Epithelial cell of proximal tubule (primary cell): ENCODE results near the gene SYNGR3. TPM values are rescaled to one million over a fixed set of nuclear protein-coding genes. Genes with fewer than 3 reads are reported as not detected.

Experiments
- DNase-seq: peaks from one replicate; pipeline ENCODE4 v3.0.0-alpha.2; 2011; ENCODE audit warnings: low read depth
- H3K4me3 ChIP-seq: 2 replicates; pipeline ENCODE4 v1.5.1; 2011; ENCODE audit warnings: low read depth, mild to moderate bottlenecking, low read length
- total RNA-seq: library from RNA; depleted of rRNA; stranded (reverse); fragments of >200 nt; gene quantifications from 2 replicates; pipeline ENCODE4 v1.2.3, GENCODE V29; 2015
- TF ChIP-seq, protein P1 (sequence below): conservative IDR thresholded peaks from 2 replicates; pipeline ENCODE4 v1.5.1; 2012; ENCODE audit warnings: low read depth, mild to moderate bottlenecking, low read length

The SYNGR3 gene
- total RNA-seq, 1 donor from 2014 or later: 22.0 TPM

DNA sequence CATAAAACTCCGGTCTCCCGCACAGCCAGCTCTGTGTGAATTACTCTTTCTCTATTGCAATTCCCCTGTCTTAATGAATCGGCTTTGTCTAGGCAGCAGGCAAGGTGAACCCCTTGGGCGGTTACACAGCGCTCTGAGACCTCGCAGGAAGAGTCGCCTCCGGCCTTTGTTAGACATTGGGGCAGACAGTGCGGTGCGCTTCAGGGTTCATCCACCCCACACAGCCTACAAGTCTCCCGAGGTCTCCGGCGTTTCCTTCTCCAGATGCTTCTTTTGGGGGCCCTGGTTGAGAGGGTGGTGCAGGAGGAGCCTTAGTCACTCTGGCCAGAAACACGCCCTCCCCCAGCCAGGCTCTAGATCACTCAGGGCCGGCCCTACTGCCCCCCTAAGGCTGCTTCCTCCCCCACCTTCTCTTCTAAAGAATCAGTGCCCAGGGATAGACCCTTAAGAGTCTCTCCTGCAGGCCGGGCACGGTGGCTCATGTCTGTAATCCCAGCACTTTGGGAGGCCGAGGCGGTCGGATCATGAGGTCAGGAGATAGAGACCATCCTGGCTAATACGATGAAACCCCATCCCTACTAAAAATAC is 45.1 kb upstream of the SYNGR3 start:
- no peak overlapping the region for H3K4me3 ChIP-seq
- TF ChIP-seq, protein P1, sequence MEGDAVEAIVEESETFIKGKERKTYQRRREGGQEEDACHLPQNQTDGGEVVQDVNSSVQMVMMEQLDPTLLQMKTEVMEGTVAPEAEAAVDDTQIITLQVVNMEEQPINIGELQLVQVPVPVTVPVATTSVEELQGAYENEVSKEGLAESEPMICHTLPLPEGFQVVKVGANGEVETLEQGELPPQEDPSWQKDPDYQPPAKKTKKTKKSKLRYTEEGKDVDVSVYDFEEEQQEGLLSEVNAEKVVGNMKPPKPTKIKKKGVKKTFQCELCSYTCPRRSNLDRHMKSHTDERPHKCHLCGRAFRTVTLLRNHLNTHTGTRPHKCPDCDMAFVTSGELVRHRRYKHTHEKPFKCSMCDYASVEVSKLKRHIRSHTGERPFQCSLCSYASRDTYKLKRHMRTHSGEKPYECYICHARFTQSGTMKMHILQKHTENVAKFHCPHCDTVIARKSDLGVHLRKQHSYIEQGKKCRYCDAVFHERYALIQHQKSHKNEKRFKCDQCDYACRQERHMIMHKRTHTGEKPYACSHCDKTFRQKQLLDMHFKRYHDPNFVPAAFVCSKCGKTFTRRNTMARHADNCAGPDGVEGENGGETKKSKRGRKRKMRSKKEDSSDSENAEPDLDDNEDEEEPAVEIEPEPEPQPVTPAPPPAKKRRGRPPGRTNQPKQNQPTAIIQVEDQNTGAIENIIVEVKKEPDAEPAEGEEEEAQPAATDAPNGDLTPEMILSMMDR: no peak
- DNase-seq: no peak

DNA sequence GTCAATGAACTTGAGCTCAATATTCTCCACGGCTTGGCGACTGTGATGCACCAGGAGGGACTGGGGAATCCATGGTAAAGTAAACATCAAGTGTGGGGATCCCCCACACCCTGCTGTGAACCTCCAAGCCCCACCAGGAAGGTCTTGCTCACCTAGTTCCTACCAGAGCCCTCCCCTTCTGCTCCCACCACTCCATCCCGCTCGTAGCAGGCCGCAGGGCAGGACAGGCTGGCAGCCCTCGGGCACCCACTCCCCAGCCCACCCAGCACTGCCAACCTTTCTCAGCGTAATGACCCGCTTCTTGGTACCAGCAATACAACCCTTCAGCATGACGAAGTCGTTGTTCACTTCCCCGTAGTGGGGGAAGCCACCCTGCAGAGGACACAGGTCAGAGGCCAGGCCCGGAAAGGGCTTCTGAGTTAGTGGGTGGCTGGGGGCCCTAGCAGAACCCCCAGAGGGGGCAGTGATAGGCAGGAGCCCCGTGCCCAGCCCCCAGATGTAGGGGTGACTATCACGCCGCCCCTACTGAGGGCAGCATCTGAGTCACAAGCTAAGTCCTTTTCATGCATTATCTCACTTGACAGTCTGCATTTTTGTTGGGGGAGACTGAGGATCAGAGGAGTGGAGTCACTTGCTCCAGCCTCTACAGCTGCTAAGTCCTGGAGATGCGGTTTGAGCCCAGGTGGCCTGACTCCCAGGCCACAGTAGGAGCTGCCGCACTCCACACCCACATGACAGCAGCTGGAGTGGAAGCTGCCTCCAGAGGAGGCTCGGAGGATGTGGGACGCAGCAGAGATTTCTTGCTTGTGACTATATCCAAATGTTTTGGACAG is 44.0 kb upstream of the SYNGR3 start:
- no peak for DNase-seq
- TF ChIP-seq, protein P1: no peak
- H3K4me3 ChIP-seq: no peak overlapping the region

DNA sequence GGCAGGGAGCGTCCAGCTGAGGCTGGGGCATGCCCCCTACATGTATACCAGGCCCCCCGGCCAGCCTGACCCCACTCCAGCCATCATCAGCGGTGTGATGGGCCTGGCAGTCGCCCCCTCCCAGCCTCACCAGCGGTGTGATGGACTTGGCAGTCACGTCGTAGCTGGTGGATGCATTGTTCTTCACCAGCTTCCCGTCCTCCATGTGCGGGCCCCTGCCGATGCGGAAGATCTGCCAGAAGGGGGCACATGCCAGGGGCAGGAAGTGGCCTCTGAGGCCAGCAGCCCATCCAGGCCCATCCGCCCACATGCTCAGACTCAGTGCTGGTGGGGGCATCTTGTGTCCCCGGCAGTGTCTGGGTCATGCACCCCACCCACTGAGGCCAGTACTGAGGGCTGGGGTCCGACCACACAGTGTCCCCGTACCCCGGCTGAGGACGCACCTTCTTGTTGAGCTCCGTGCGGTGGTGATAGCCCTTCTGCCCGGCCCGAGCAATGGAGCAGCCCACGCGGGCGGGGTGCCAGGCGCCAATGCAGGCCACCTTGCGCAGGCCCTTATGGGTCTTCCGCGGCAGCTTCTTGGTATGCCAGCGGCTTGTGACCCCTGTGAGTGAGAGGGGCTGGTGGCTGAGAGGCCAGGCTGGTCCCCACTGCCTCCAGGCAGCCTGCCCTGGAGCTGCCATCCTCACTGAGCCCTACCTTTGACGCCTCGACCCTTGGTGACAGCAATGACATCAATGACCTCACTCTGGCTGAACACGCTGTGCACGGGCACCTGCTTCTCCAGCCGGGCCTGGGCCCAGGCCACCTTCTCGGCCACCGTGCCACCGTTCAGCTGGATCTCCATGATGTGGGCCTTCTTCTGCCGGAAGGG is 43.0 kb upstream of the SYNGR3 start:
- no peak overlapping the region for H3K4me3 ChIP-seq
- no peak for DNase-seq
- TF ChIP-seq, protein P1: no peak

DNA sequence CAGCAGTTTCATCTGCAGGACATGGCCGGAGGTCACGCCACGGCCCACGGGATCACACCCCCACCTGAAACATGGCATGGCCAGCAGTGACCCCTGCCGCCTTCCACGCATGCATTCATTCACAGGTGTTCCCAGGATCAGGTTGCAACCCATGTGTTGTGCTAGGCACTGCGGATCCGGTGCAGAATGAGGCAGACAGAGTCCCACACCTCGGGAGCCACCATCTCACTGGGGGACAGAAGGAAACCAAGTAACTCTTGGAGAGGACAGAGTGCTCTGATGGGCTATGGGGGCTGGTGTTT is 42.5 kb upstream of the SYNGR3 start:
- TF ChIP-seq, protein P1: no peak
- H3K4me3 ChIP-seq: no peak overlapping the region
- no peak for DNase-seq

DNA sequence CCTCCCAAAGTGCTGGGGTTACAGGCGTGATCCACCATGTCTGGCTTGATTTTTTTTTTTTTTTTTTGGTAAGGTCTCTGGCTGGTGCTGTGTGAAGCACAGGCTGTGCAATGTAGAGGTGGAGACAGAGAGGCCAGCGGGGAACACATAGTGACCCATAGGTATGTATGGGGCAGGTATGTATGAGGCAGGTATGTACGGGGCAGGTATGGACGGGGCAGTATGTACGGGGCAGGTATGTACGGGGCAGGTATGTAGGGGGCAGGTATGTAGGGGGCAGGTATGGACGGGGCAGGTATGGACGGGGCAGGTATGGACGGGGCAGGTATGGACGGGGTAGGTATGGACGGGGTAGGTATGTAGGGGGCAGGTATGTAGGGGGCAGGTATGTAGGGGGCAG is 40.3 kb upstream of the SYNGR3 start:
- no peak overlapping the region for H3K4me3 ChIP-seq

DNA sequence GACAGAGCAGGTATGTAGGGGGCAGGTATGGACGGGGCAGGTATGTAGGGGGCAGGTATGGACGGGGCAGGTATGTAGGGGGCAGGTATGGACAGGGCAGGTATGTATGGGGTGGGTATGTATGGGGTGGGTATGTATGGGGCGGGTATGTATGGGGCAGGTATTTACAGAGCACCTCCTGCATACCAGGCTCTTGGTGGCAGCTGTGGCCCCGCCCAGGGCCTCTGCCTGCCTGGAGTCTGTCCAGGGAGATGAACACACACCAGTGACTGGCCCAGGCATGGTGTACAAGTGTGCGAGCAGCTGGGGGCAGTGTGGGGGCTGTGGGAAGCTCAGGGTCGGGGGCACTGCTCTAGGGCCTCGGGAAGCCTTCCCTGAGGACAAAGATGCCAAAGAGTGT is 39.7 kb upstream of the SYNGR3 start:
- TF ChIP-seq, protein P1: no peak
- no peak overlapping the region for H3K4me3 ChIP-seq
- no peak for DNase-seq

More for the DNA sequence above, 40.3 kb upstream of the SYNGR3 start:
- TF ChIP-seq, protein P1: no peak
- no peak for DNase-seq
